ENCODE results near the gene GCHFR. TPM values are rescaled to one million over a fixed set of nuclear protein-coding genes. Genes with fewer than 3 reads are reported as not detected.

GCHFR gene
- total RNA-seq, 1 donor from 2014 or later: 4.6 TPM

DNA sequence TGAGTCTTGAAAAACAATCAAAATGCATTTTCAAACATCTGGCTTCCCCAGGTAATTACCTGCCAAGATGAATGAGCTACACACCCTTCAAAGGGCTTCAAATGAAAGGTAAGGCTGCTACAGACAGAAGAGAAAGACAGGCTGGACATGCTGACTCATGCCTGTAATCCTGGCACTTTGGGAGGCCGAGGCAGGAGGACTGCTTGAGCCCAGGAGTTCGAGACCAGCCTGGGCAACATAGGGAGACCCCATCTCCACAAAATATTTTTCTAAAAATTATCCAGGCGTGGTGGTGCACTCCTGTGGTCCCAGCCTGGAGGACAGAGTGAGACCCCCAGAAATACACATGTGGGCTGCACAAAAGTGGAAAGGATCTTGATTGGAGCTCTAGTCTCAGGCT, 28.5 kb downstream of the GCHFR start:
- Mint-ChIP-seq H3K27me3 (ENCODE audit: unreplicated experiment) (peaks cover 3% of the 10 kb centered on the region), H3K27ac (ENCODE audit: unreplicated experiment) (no peak overlapping the region), H3K36me3 (ENCODE audit: low read depth, unreplicated experiment) (peaks cover 10% of the 10 kb centered on the region), H3K9me3 (ENCODE audit: unreplicated experiment) (no peaks in the 10 kb centered on the region), H3K4me3 (ENCODE audit: unreplicated experiment) (no peak overlapping the region), H3K4me1 (ENCODE audit: unreplicated experiment) (peaks cover 18% of the 10 kb centered on the region)
- no peak for DNase-seq (ENCODE audit: low spot score)
- TF ChIP-seq, protein P1, sequence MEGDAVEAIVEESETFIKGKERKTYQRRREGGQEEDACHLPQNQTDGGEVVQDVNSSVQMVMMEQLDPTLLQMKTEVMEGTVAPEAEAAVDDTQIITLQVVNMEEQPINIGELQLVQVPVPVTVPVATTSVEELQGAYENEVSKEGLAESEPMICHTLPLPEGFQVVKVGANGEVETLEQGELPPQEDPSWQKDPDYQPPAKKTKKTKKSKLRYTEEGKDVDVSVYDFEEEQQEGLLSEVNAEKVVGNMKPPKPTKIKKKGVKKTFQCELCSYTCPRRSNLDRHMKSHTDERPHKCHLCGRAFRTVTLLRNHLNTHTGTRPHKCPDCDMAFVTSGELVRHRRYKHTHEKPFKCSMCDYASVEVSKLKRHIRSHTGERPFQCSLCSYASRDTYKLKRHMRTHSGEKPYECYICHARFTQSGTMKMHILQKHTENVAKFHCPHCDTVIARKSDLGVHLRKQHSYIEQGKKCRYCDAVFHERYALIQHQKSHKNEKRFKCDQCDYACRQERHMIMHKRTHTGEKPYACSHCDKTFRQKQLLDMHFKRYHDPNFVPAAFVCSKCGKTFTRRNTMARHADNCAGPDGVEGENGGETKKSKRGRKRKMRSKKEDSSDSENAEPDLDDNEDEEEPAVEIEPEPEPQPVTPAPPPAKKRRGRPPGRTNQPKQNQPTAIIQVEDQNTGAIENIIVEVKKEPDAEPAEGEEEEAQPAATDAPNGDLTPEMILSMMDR (IDR thresholded peaks at IDR 0.05; ENCODE audit: unreplicated experiment): no peak

GRCh38 chr15:40793216-40793989, 29.5 kb downstream of the GCHFR start:
- Mint-ChIP-seq H3K4me3 (ENCODE audit: unreplicated experiment) (no peak overlapping the region), H3K36me3 (ENCODE audit: low read depth, unreplicated experiment) (peaks cover 15% of the 10 kb centered on the region), H3K9me3 (ENCODE audit: unreplicated experiment) (no peaks in the 10 kb centered on the region), H3K27me3 (ENCODE audit: unreplicated experiment) (peaks cover 3% of the 10 kb centered on the region), H3K27ac (ENCODE audit: unreplicated experiment) (no peak overlapping the region), H3K4me1 (ENCODE audit: unreplicated experiment) (peaks cover 20% of the 10 kb centered on the region)
- TF ChIP-seq, protein P1 (IDR thresholded peaks at IDR 0.05; ENCODE audit: unreplicated experiment): no peak
- no peak for DNase-seq (ENCODE audit: low spot score)

GRCh38 chr15:40796041-40796440, 32.2 kb downstream of the GCHFR start:
- no peak for DNase-seq (ENCODE audit: low spot score)
- H3K27ac Mint-ChIP-seq (ENCODE audit: unreplicated experiment): peak overlapping the region; percentile 96
- peaks cover 20% of the 10 kb centered on the region for H3K4me1 Mint-ChIP-seq (ENCODE audit: unreplicated experiment)
- peaks cover 2% of the 10 kb centered on the region for H3K27me3 Mint-ChIP-seq (ENCODE audit: unreplicated experiment)
- H3K4me3 Mint-ChIP-seq (ENCODE audit: unreplicated experiment): peak overlapping the region; percentile 11
- TF ChIP-seq, protein P1 (IDR thresholded peaks at IDR 0.05; ENCODE audit: unreplicated experiment): no peak
- H3K9me3 Mint-ChIP-seq (ENCODE audit: unreplicated experiment): no peaks in the 10 kb centered on the region
- peaks cover 19% of the 10 kb centered on the region for H3K36me3 Mint-ChIP-seq (ENCODE audit: low read depth, unreplicated experiment)

- Mint-ChIP-seq H3K36me3 (ENCODE audit: low read depth, unreplicated experiment) (peaks cover 19% of the 10 kb centered on the region), H3K4me1 (ENCODE audit: unreplicated experiment) (peaks cover 20% of the 10 kb centered on the region), H3K27me3 (ENCODE audit: unreplicated experiment) (peaks cover 2% of the 10 kb centered on the region), H3K27ac (ENCODE audit: unreplicated experiment) (peak overlapping the region; percentile 96), H3K4me3 (ENCODE audit: unreplicated experiment) (peak overlapping the region; percentile 11), H3K9me3 (ENCODE audit: unreplicated experiment) (no peaks in the 10 kb centered on the region)
- TF ChIP-seq, protein P1 (IDR thresholded peaks at IDR 0.05; ENCODE audit: unreplicated experiment): no peak
- DNase-seq (ENCODE audit: low spot score): no peak
Measured at GRCh38 chr15:40796512-40796911, 32.6 kb downstream of the GCHFR start.

DNA sequence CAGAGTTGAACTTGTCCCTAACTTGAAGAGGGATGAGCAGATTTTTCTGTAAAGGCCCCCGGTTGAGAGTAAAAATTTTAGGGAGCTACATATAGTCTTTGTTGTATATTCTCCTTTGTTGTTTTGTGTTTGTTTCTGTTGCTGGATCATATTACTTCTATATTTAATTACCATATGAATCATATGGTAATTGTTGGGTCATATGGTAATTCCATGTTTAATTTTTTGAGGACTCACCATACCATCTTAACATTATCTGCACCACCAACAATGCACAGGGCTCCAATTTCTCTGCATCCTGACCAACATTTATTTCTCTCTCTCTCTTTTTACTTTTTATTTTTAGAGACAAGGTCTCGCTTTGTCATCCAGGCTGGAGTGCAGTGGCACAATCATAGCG, 35.7 kb downstream of the GCHFR start:
- H3K9me3 Mint-ChIP-seq (ENCODE audit: unreplicated experiment): no peaks in the 10 kb centered on the region
- no peak overlapping the region for H3K4me3 Mint-ChIP-seq (ENCODE audit: unreplicated experiment)
- peaks cover 16% of the 10 kb centered on the region for H3K36me3 Mint-ChIP-seq (ENCODE audit: low read depth, unreplicated experiment)
- TF ChIP-seq, protein P1 (IDR thresholded peaks at IDR 0.05; ENCODE audit: unreplicated experiment): no peak
- no peak for DNase-seq (ENCODE audit: low spot score)
- H3K27ac Mint-ChIP-seq (ENCODE audit: unreplicated experiment): no peak overlapping the region
- H3K27me3 Mint-ChIP-seq (ENCODE audit: unreplicated experiment): peaks cover 3% of the 10 kb centered on the region
- peaks cover 20% of the 10 kb centered on the region for H3K4me1 Mint-ChIP-seq (ENCODE audit: unreplicated experiment)
